PC-3 (cell line): Measurements from ENCODE around the gene TRIOBP. TPM values are rescaled to one million over a fixed set of nuclear protein-coding genes. Genes with fewer than 3 reads are reported as not detected.
A peak's percentile ranks its signal among the peaks of the same experiment; 100 is the strongest.

Source experiments
- ATAC-seq: fragments of 200-7000 bp; cut with Tn5 transposase; 2 replicates; pipeline ENCODE4 v1.9.1; 2020; ENCODE audit warnings: mild to moderate bottlenecking, moderate library complexity
- BruUV-seq: library from RNA; stranded (reverse); fragments of 400-500 nt; replicated peaks from 2 replicates; lab custom pipeline; 2021; lab: Mats Ljungman, UMichigan
- CTCF ChIA-PET: fragments of 300-600 bp; sonication (Branson Sonifier 250); formaldehyde crosslinking; loops from one replicate; lab custom pipeline; 2022; ENCODE audit warnings: antibody characterized with exemption; lab: Charles Lee
- POLR2A ChIA-PET: fragments of 300-600 bp; sonication (Branson Sonifier 250); formaldehyde crosslinking; loops from one replicate; lab custom pipeline; 2022; ENCODE audit warnings: antibody characterized with exemption; ENCODE audit not compliant: unreplicated experiment; lab: Charles Lee
- DNase-seq: peaks from one replicate; pipeline ENCODE4 v3.0.0-alpha.2; 2015
- H2AFZ ChIP-seq: fragments of 300-600 bp; sonication (generic); 2 replicates; pipeline ENCODE4 v1.6.0; 2016; ENCODE audit warnings: antibody characterized with exemption, low read length
- H3F3A ChIP-seq: fragments of 300-600 bp; sonication (generic); one replicate; pipeline ENCODE4 v1.6.0; 2017; ENCODE audit warnings: antibody characterized with exemption, low read length, control low read depth, mild to moderate bottlenecking; ENCODE audit not compliant: unreplicated experiment
- H3K27ac ChIP-seq: fragments of 300-600 bp; sonication (generic); 2 replicates; pipeline ENCODE4 v1.5.1; 2016; ENCODE audit warnings: mild to moderate bottlenecking, low read length
- H3K27me3 ChIP-seq: fragments of 300-600 bp; sonication (generic); 2 replicates; pipeline ENCODE4 v1.6.1; 2016; ENCODE audit warnings: low read length, mixed read lengths
- H3K36me3 ChIP-seq: fragments of 300-600 bp; sonication (generic); 2 replicates; pipeline ENCODE4 v1.6.1; 2016; ENCODE audit warnings: low read depth, mixed run types, low read length, mixed read lengths
- H3K4me1 ChIP-seq: fragments of 300-600 bp; sonication (generic); 2 replicates; pipeline ENCODE4 v1.5.1; 2016; ENCODE audit warnings: low read length; ENCODE audit not compliant: insufficient read depth
- H3K4me2 ChIP-seq: fragments of 300-600 bp; sonication (generic); 2 replicates; pipeline ENCODE4 v1.6.0; 2016; ENCODE audit warnings: low read length
- H3K4me3 ChIP-seq: fragments of 300-600 bp; sonication (generic); 2 replicates; pipeline ENCODE4 v1.5.1; 2016; ENCODE audit warnings: mild to moderate bottlenecking, low read length, mixed read lengths
- H3K79me2 ChIP-seq: fragments of 300-600 bp; sonication (generic); 2 replicates; pipeline ENCODE4 v1.6.1; 2017; ENCODE audit warnings: low read length, mixed read lengths
- H3K9ac ChIP-seq: fragments of 300-600 bp; sonication (generic); 2 replicates; pipeline ENCODE4 v1.6.0; 2016; ENCODE audit warnings: mild to moderate bottlenecking, low read length
- H3K9me2 ChIP-seq: fragments of 300-600 bp; sonication (generic); replicated peaks from 2 replicates; pipeline ENCODE4 v1.6.1; 2016; ENCODE audit warnings: mixed run types, low read length, mixed read lengths
- H3K9me3 ChIP-seq: fragments of 300-600 bp; sonication (generic); 2 replicates; pipeline ENCODE4 v1.6.1; 2016; ENCODE audit warnings: low read length, mixed read lengths
- H4K20me1 ChIP-seq: fragments of 300-600 bp; sonication (generic); 2 replicates; pipeline ENCODE4 v1.6.1; 2016; ENCODE audit warnings: low read length, mixed read lengths
- CTCF ChIP-seq: fragments of 300-600 bp; sonication (generic); conservative IDR thresholded peaks from 2 replicates; pipeline ENCODE4 v1.5.1; 2017; ENCODE audit warnings: antibody characterized with exemption, low read depth, mild to moderate bottlenecking, low read length
- EZH2 ChIP-seq: fragments of 300-600 bp; sonication (generic); IDR thresholded peaks from one replicate; pipeline ENCODE4 v1.6.1; 2017; ENCODE audit warnings: antibody characterized with exemption, mild to moderate bottlenecking, low read length; ENCODE audit not compliant: unreplicated experiment
- EZH2phosphoT487 ChIP-seq: fragments of 300-600 bp; sonication (generic); IDR thresholded peaks from 2 replicates; pipeline ENCODE4 v1.6.1; 2018; ENCODE audit warnings: mild to moderate bottlenecking, antibody characterized with exemption, low read length, borderline replicate concordance
- intact Hi-C: fragments of 100-400 bp; cut with micrococcal nuclease; formaldehyde crosslinking; loops from 2 replicates; pipeline ENCODE4 v1.9.0; 2023
- total RNA-seq: library from RNA; depleted of rRNA; stranded (reverse); fragments of >200 nt; gene quantifications from 2 replicates; pipeline ENCODE4 v1.2.3, GENCODE V29; 2014

The TRIOBP gene
- total RNA-seq, 1 experiment from 2014 or later, result 64.5 TPM

GRCh38 chr22:37745548-37746365 lies 48.9 kb downstream of the TRIOBP start:
- Histone ChIP-seq H3K4me2 (peak overlapping the region; percentile 99), H3K27me3 (no peaks in the 10 kb centered on the region), H2AFZ (0 out of 2 replicates have a peak overlapping the region, but pooled peaks have one; percentile 75), H3K9me3 (no peaks in the 10 kb centered on the region), H3K27ac (peak overlapping the region; percentile 92), H3K4me3 (peak overlapping the region; percentile 88), H3K9ac (peak overlapping the region; percentile 95), H3K79me2 (peaks cover 62% of the 10 kb centered on the region), H3K4me1 (peaks cover 69% of the 10 kb centered on the region), H3K36me3 (no peaks in the 10 kb centered on the region), H3K9me2 (no peaks in the 10 kb centered on the region), H4K20me1 (no peaks in the 10 kb centered on the region), H3F3A (no peaks in the 10 kb centered on the region)
- ChIA-PET POLR2A (no interaction called here), CTCF (no interaction called here)
- peak; percentile 87 for DNase-seq
- intact Hi-C loops, result loop anchor here (10.0 kb wide), 1 partner anchor 51 kb away; the partner anchor contains the start of gene TRIOBP
- ATAC-seq, result peak; percentile 31
- BruUV-seq, result no TSS peak
- TF ChIP-seq EZH2 (no peak), CTCF (no peak), EZH2phosphoT487 (no peak)

- H3K9me2 ChIP-seq, result no peaks in the 10 kb centered on the region
- peaks cover 69% of the 10 kb centered on the region for H3K79me2 ChIP-seq
- H3K9me3 ChIP-seq, result no peaks in the 10 kb centered on the region
- peak overlapping the region; percentile 38; the same call in 1 of the 2 replicates for H2AFZ ChIP-seq
- intact Hi-C loops, result loop anchor here (10.0 kb wide), 1 partner anchor 52 kb away; the partner anchor contains the start of gene TRIOBP
- H4K20me1 ChIP-seq, result no peaks in the 10 kb centered on the region
- POLR2A ChIA-PET, result no interaction called here
- CTCF ChIA-PET, result no interaction called here
- peak overlapping the region; percentile 88 for H3K4me3 ChIP-seq
- H3K9ac ChIP-seq, result peak overlapping the region; percentile 95
- peak overlapping the region; percentile 99 for H3K4me2 ChIP-seq
- no peaks in the 10 kb centered on the region for H3K27me3 ChIP-seq
- BruUV-seq, result TSS peak; percentile 75
- H3F3A ChIP-seq, result no peaks in the 10 kb centered on the region
- peaks cover 74% of the 10 kb centered on the region for H3K4me1 ChIP-seq
- DNase-seq (no peak), ATAC-seq (no peak; the same call in 1 of the 2 replicates)
- no peaks in the 10 kb centered on the region for H3K36me3 ChIP-seq
- peak overlapping the region; percentile 92 for H3K27ac ChIP-seq
- no peak for TF ChIP-seq CTCF
- TF ChIP-seq EZH2, result no peak
- TF ChIP-seq EZH2phosphoT487, result no peak
These were observed 49.7 kb downstream of the TRIOBP start for GRCh38 chr22:37746366-37747079.
